GM12891 (cell line): ENCODE data around the gene NKAIN4.

Experiments used
- DNase-seq: peaks from one replicate; pipeline ENCODE4 v3.0.0; 2011; ENCODE audit warnings: low spot score; ENCODE audit not compliant: insufficient read length
- FAIRE-seq: peaks from 2 replicates; lab custom pipeline; 2011; peaks lifted over from hg19 to GRCh38; lab: Jason Lieb, UNC
- PAX5 ChIP-seq: IDR thresholded peaks from 2 replicates; pipeline ENCODE4 v1.6.1; 2011; ENCODE audit warnings: low read length, moderate library complexity, mild to moderate bottlenecking; ENCODE audit not compliant: insufficient read depth, severe bottlenecking
- POLR2A ChIP-seq: IDR thresholded peaks from 2 replicates; pipeline ENCODE4 v1.6.1; 2011; ENCODE audit warnings: low read depth, low read length, control low read depth
- POLR2AphosphoS5 ChIP-seq: IDR thresholded peaks from 2 replicates; pipeline ENCODE4 v1.6.1; 2011; ENCODE audit warnings: low read depth, low read length, control low read depth
- POU2F2 ChIP-seq: IDR thresholded peaks from 2 replicates; pipeline ENCODE4 v1.6.1; 2011; ENCODE audit warnings: low read depth, mild to moderate bottlenecking, control low read depth, low read length, moderate library complexity
- SPI1 ChIP-seq: IDR thresholded peaks from 2 replicates; pipeline ENCODE4 v1.6.1; 2011; ENCODE audit warnings: low read depth, low read length, control low read depth
- TAF1 ChIP-seq: IDR thresholded peaks from 2 replicates; pipeline ENCODE4 v1.6.1; 2011; ENCODE audit warnings: low read depth, low read length, control low read depth

Gene NKAIN4

GRCh38 chr20:63267691-63268090 is 13.4 kb upstream of the NKAIN4 start:
- FAIRE-seq (no peak), DNase-seq (no peak)
- TF ChIP-seq SPI1 (no peak), POU2F2 (no peak), PAX5 (no peak), POLR2AphosphoS5 (no peak), POLR2A (no peak), TAF1 (no peak)

- DNase-seq (no peak), FAIRE-seq (no peak)
- TF ChIP-seq POLR2AphosphoS5 (no peak), PAX5 (no peak), SPI1 (no peak), POU2F2 (no peak), POLR2A (no peak), TAF1 (no peak)
Measured at GRCh38 chr20:63265891-63266515, 11.7 kb upstream of the NKAIN4 start.

GRCh38 chr20:63264519-63264918 is 10.3 kb upstream of the NKAIN4 start:
- FAIRE-seq (no peak), DNase-seq (no peak)
- TF ChIP-seq POU2F2: no peak
- TF ChIP-seq TAF1: no peak
- TF ChIP-seq SPI1: no peak
- TF ChIP-seq POLR2A: no peak
- no peak for TF ChIP-seq POLR2AphosphoS5
- no peak for TF ChIP-seq PAX5

GRCh38 chr20:63264000-63264399 is 9.7 kb upstream of the NKAIN4 start:
- DNase-seq: no peak
- no peak for TF ChIP-seq POU2F2
- TF ChIP-seq SPI1: no peak
- no peak for TF ChIP-seq TAF1
- TF ChIP-seq PAX5: no peak
- no peak for TF ChIP-seq POLR2AphosphoS5
- TF ChIP-seq POLR2A: no peak
- no peak for FAIRE-seq

GRCh38 chr20:63262836-63263235 is 8.6 kb upstream of the NKAIN4 start:
- DNase-seq (no peak), FAIRE-seq (no peak)
- no peak for TF ChIP-seq POU2F2
- no peak for TF ChIP-seq PAX5
- TF ChIP-seq SPI1: no peak
- TF ChIP-seq TAF1: no peak
- TF ChIP-seq POLR2A: no peak
- no peak for TF ChIP-seq POLR2AphosphoS5

GRCh38 chr20:63261795-63262528 is 7.7 kb upstream of the NKAIN4 start:
- TF ChIP-seq SPI1 (no peak), POU2F2 (no peak), PAX5 (no peak), POLR2AphosphoS5 (no peak), POLR2A (no peak), TAF1 (no peak)
- FAIRE-seq: no peak

GRCh38 chr20:63261060-63261794 is 7.0 kb upstream of the NKAIN4 start:
- DNase-seq (no peak), FAIRE-seq (no peak)
- no peak for TF ChIP-seq TAF1
- no peak for TF ChIP-seq PAX5
- TF ChIP-seq POLR2AphosphoS5: no peak
- TF ChIP-seq POU2F2: no peak
- no peak for TF ChIP-seq POLR2A
- TF ChIP-seq SPI1: no peak

More at GRCh38 chr20:63261795-63262528, 7.7 kb upstream of the NKAIN4 start:
- no peak for DNase-seq

GRCh38 chr20:63260521-63260920 is 6.3 kb upstream of the NKAIN4 start:
- TF ChIP-seq POLR2A: no peak
- TF ChIP-seq SPI1: no peak
- no peak for TF ChIP-seq POU2F2
- no peak for TF ChIP-seq PAX5
- TF ChIP-seq TAF1: no peak
- no peak for TF ChIP-seq POLR2AphosphoS5
- FAIRE-seq: no peak
- no peak for DNase-seq
